Measurements from ENCODE around the gene TRPV6.

DNA sequence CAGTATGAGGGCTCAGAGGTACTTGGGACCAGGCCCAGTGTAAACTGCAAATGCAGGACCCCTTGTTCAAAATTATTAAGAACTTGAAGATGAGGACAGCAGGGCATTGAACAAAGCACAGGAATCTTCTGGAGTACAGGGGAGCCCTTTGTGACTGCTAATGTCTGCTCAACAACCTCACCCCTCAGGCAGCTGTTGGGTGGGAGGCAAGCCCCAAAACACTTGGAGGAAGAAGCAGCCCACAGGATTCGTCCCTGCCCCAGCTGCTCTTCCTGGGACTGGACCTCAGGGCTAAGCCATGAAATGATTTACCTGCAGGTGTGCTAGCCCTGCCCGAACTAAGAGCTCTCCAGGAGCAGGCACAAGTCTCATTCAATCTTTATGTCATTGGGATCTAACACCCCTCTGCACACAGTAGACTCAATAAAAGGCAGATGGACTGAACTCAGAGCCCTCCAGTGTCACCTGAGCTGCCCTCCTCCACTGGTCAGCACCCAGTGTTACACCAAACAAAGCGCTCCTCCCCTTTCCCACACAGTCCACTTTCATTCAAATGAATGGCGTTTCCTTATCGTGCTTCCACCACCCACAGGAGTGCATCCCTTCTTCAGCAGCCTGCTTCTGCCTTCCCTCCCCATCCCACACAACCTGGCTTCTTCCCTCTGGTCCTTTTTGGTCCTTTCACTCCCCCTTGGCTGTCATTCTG lies 47.0 kb upstream of the TRPV6 start:
- TF ChIP-seq EGR1 (IDR thresholded peaks at IDR 0.05) (no peak), CEBPB (IDR thresholded peaks at IDR 0.05) (no peak)
